WI38 (cell line): ENCODE data around the gene DUSP15.

ENCODE experiments used
- H3K4me3 ChIP-seq: 2 replicates; pipeline ENCODE4 v1.5.1; 2011; ENCODE audit warnings: low read depth, mild to moderate bottlenecking, control low read depth, low read length
- TF ChIP-seq, protein P1 (sequence below): IDR thresholded peaks from 2 replicates; pipeline ENCODE4 v1.5.1; 2012; ENCODE audit warnings: low read depth, mild to moderate bottlenecking, control low read depth, low read length

DUSP15 gene

DNA sequence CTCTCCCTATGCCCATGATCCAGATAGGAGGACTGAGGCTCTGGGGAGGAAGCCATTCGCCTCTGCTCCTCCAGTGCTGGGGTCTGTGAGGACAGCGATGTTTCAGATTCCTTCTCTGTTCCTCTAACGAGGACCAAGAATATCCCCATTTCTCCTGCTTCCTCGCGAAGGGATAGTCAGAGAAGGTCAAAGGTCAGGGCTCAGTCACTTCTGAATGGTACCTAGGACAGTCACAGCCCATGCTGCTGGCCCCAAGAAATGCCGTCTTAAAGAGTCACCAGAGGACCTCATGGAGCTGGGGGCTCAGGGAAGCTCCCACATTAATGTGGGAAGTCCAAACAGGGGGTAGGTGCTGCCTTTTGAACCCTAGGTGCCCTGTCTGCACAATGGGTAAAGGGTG, 27.0 kb downstream of the DUSP15 start:
- TF ChIP-seq, protein P1, sequence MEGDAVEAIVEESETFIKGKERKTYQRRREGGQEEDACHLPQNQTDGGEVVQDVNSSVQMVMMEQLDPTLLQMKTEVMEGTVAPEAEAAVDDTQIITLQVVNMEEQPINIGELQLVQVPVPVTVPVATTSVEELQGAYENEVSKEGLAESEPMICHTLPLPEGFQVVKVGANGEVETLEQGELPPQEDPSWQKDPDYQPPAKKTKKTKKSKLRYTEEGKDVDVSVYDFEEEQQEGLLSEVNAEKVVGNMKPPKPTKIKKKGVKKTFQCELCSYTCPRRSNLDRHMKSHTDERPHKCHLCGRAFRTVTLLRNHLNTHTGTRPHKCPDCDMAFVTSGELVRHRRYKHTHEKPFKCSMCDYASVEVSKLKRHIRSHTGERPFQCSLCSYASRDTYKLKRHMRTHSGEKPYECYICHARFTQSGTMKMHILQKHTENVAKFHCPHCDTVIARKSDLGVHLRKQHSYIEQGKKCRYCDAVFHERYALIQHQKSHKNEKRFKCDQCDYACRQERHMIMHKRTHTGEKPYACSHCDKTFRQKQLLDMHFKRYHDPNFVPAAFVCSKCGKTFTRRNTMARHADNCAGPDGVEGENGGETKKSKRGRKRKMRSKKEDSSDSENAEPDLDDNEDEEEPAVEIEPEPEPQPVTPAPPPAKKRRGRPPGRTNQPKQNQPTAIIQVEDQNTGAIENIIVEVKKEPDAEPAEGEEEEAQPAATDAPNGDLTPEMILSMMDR, result no peak
- H3K4me3 ChIP-seq, result no peak overlapping the region

DNA sequence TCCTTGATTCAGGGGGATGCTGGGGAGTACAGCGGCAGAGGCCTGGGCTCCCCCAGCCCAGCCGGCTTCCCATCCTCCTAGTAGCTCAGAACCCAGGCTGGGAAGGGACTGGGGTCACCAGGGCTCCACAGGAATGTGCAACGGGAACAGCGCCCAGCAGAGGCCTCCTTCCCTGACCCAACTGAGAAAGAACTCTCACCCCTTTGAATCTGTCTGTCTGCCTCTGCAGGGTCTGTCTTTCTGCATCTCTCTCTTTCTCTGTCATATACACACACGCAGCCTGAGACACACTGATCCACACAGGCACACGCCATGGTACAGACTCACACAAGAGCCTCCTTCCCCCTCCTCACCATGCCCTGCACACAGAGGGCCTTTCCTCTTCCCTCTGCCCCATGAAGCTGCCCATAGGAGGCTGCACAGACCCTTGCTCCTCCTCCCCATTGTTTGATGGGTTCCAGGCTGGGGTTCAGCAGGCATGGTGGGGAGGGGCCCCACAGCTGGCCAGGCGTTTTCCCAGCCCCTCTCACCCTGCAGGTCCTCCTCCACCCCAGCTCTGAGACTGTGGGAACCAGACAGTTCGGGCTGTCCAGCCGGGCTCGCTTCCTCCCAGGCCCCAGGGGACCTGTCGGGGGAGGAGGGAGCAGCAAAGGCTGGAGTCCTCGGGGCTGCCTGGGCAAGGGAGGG, 27.7 kb downstream of the DUSP15 start:
- no peak overlapping the region for H3K4me3 ChIP-seq
- TF ChIP-seq, protein P1, result no peak

DNA sequence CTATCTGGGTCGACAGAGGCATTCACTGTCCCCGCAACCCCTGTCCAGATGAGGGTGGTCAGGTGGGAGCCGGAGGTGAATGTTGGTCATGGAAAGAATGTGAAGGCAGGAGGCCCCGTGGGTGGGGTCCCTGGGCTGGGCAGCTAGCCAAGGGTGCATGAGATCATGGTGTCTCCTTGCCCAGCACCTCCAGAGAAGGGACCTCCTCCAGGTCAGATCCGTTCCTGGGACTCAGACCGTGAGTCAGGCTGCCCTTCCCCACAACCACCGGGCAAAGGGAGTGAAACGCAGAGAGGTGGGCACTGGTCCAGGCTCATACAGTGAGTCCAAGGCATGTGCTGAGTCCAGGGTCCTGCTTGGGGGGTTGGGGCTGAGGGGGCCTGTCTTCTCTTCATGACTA, 28.4 kb downstream of the DUSP15 start:
- H3K4me3 ChIP-seq, result no peak overlapping the region
- TF ChIP-seq, protein P1, result no peak

DNA sequence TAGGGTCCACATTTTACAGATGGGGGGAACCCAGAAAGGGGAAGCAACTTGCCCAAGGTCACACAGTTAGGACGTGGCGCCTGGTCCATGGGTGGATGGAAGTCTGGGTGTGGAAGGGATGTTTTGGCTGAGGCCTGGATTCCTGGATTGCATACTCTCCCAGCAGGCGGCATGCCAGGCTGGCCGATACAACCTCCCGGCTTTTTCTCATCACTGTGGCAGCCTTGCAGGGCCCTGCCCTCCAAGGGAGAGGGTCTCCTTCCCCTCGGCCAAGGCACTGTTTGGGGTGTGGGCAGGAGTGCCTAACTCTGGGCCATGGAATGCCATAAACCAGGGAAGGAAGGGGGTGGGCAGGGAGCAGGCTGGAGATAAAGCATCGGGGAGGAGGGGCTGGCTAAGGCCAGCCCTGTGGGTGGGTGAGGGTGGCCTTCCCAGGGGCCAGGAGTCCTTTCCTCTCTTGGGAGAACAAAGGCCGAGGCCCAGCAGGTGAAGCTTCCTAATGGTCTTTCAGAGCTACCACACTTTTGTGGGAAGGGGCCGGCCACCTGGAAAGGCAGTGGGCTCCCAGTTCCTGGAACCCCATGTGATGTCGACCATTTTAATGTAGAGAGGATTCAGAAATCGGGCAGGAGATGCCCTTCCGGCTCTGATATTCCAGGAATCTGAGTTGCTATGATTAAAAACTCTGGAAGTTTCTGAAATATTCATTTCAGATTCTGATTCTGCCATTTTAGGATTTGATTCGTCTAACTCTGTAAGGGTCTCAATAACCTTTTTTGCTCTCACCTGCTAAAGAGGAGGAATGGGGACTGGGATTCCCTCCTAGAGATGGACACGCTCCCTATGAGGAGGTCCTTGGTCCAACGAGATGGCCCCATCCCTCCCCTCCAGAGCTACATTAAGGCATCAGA, 29.2 kb downstream of the DUSP15 start:
- H3K4me3 ChIP-seq, result no peak overlapping the region
- TF ChIP-seq, protein P1, result no peak

DNA sequence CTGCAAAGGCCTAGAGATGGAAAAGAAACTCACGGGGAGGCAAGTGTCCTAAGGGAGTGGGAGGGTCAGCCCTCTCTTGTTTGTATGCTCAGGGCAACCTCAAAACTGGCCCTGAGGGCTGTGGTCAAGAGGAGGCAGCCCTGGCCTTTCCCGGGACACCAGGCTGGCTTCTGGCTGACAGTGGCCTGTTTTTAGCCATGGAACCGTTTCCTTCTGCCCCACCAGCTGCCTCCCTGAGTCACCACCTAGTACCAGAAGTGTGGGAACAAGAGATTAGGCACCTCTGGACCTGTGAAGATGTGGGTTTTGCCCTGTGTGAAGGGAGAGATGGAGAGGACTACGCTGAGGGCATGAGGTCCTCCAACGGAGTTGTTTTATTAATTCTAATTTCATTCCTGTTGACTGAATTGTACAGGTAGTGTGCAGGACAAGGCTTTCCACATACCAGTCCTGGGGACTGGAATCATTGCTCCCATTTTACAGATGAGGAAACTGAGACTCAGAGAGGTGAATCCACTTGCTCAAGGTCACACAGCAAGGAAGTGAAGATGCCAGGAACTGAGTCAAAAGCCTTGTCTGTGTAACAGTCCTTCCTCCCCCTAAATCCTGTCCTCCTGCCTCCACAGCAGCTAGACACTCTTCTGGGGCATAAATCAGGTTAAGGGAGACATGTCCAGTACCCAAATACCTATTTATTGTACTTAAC, 30.4 kb downstream of the DUSP15 start:
- TF ChIP-seq, protein P1, result no peak
- H3K4me3 ChIP-seq, result no peak overlapping the region

DNA sequence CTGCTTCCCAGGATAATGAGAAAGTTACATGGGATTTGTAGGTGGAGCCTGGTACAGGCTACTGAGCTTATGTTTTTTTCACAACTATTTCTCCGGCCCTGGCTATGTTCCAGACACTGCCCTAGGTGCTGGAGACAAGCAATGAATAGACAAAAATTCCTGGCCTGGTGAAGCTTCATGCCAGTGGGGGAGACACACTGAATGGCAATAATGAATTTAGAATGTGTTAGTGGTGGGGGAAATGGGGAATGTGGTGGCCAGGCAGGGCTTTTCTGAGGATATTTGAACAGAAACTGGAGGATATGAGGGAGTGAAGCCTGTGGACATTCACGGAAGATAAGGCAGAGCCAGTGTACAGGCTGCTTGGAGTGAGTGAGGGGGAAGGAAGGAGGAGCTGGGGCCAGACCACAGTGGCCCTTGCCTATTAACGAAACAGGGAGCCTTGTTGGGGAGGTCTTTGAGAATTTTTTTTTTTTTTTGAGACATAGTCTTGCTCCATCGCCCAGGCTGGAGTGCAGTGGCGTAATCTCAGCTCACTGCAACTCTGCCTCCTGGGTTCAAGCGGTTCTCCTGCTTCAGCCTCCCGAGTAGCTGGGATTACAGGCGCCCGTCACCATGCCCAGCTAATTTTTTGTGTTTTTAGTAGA, 31.6 kb downstream of the DUSP15 start:
- no peak overlapping the region for H3K4me3 ChIP-seq
- TF ChIP-seq, protein P1, result no peak
